Activated naive CD4-positive, alpha-beta T cell treated with anti-CD3 and anti-CD28 coated beads, Interleukin-2, amount 10 ng/mL, durations not matched to agents 7 days and 5 days (primary cell): ENCODE measurements around the gene MARCHF4.

ENCODE experiments used
- CTCF ChIA-PET: fragments of 350-600 bp; sonication (Branson Sonifier 250); formaldehyde crosslinking; loops from one replicate; lab custom pipeline; 2021; ENCODE audit warnings: antibody characterized with exemption; lab: Charles Lee
- DNase-seq: peaks from one replicate; pipeline ENCODE4 v3.0.0-alpha.2; 2020
- H3K27ac Mint-ChIP-seq: one replicate; pipeline ENCODE4 v1.8.0; 2021; ENCODE audit warnings: mild to moderate bottlenecking, moderate library complexity, mixed read lengths
- H3K27me3 Mint-ChIP-seq: one replicate; pipeline ENCODE4 v1.8.0; 2021; ENCODE audit warnings: mild to moderate bottlenecking, mixed read lengths
- H3K36me3 Mint-ChIP-seq: one replicate; pipeline ENCODE4 v1.8.0; 2021; ENCODE audit warnings: mixed read lengths
- H3K4me1 Mint-ChIP-seq: one replicate; pipeline ENCODE4 v1.8.0; 2021; ENCODE audit warnings: mixed read lengths
- H3K4me3 Mint-ChIP-seq: one replicate; pipeline ENCODE4 v1.8.0; 2021; ENCODE audit warnings: mild to moderate bottlenecking, moderate library complexity, mixed read lengths
- H3K9me3 Mint-ChIP-seq: one replicate; pipeline ENCODE4 v1.8.0; 2021; ENCODE audit warnings: mixed read lengths

Gene MARCHF4, protein sequence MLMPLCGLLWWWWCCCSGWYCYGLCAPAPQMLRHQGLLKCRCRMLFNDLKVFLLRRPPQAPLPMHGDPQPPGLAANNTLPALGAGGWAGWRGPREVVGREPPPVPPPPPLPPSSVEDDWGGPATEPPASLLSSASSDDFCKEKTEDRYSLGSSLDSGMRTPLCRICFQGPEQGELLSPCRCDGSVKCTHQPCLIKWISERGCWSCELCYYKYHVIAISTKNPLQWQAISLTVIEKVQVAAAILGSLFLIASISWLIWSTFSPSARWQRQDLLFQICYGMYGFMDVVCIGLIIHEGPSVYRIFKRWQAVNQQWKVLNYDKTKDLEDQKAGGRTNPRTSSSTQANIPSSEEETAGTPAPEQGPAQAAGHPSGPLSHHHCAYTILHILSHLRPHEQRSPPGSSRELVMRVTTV

DNA sequence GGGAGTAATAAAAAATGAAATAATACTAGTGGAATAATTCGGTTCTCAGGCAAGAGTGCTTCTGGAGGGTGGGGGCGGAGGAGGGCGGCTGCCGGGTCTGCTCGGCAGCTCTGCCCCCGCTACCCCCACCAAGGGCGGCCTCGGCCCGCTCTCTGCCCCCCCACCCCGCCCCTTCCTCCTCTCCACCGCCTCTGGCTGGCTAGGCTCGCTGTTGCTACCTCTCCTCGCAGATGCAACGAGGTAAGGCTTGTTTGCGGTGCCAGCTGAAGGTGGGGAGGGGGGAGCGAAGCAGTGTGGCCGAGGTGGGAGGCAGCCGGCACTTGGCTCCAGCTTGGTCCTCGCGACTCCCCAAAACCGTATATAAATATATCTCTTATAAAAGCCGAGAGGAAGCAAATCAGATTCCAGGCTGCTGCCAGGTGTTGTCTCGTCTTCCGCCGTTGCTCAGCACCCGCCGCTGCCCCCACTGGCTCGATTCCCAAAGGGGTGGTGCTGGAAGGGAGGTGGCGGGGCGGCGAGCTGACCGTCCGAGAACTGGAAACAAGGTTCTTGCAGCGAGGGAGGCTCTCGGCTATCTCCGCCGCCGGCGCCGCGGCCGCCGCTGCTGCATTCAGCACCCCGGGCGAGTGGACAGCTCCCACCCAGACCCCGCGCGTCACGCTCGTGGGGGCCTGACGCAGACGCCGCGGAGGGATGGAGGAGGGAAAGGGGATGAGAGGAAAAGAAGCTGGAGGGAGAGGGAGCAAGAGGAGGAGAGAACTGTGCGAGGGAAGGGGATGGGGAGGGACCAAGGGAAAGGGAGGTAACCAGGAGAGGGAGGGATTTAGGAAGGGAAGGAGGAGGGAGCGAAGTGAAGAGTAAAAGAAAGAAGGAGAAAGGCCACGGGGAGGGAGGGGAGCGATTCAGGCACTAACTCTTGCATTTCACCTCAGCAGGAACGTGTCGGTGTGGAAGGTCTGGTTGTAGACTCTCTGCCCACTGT, at the start of gene MARCHF4:
TSS of gene MARCHF4 (minus strand) at position 763 of the 982 bp plus-strand sequence. CDS start 2,223 bp downstream, outside the sequence.
- no peak within 1 kb of the TSS for H3K4me3 Mint-ChIP-seq

DNA sequence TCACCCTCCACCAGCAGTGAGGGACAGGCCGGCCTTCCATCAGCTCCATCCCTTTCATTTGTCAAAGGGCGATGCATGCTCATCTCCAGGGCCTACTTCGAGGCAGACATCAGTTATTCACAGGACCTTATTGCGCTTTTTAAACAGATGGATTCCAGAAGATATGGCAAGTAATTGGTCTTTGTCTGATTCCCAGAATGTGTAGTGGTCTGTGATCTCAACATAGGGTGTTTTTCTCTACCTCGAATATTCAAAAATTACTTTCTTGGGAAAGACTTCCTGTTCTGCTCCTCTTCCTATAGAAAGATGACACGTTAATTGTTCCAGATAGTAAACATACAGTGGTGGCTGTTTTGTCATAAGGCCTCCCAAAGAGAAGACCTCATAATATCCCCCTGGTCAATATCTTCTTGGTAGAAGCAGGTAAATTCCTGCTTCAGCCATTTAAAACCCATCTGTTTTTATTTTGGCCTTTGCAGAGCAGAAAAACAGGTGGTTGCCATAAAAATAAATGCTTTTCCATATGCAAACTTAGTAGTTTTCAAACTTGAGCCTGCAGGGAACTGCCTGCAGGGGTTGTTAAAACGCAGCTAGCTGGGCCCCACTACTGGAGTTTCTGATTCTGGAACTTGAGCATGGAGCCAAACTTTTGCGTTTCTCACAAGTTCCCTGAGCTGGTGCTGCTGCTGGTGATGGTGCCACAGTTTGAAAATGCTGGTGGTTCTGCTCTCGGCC, 48.3 kb upstream of the MARCHF4 start:
- H3K27ac Mint-ChIP-seq = no peak overlapping the region
- H3K36me3 Mint-ChIP-seq = peaks cover 60% of the 10 kb centered on the region
- peaks cover 2% of the 10 kb centered on the region for H3K9me3 Mint-ChIP-seq
- no peaks in the 10 kb centered on the region for H3K27me3 Mint-ChIP-seq
- no peak overlapping the region for H3K4me3 Mint-ChIP-seq
- DNase-seq = no peak
- peaks cover 8% of the 10 kb centered on the region for H3K4me1 Mint-ChIP-seq
- CTCF ChIA-PET = no interaction called here

More for the DNA sequence above, at the start of gene MARCHF4:
- peak within 1 kb of the TSS; percentile 62 for H3K27ac Mint-ChIP-seq
- no peaks in the 10 kb centered on the region for H3K36me3 Mint-ChIP-seq
- peak; percentile 76 for DNase-seq
- peaks cover 75% of the 10 kb centered on the region for H3K27me3 Mint-ChIP-seq
- no peaks in the 10 kb centered on the region for H3K9me3 Mint-ChIP-seq
- peaks cover 14% of the 10 kb centered on the region for H3K4me1 Mint-ChIP-seq
- CTCF ChIA-PET = no interaction called here

DNA sequence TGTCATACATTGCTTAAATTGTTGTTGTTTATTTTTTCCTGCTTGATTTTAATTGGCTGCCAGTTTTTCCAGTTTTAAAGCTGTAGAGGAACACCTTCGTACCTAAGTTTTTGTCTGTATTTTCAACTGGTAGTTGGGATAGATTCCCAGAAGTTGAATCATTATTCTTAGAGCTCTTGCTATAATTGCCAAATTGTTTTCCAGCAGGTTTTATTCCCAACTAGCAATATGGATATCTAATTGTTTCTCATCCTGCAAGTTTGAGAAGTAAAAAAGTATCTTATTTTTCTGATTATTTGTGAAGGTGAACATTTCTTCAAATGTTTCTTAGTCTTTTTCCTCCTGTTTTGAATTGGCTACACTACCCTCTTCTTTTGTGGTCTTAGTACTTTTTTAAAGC, 46.7 kb upstream of the MARCHF4 start:
- H3K36me3 Mint-ChIP-seq = peaks cover 55% of the 10 kb centered on the region
- no peaks in the 10 kb centered on the region for H3K27me3 Mint-ChIP-seq
- CTCF ChIA-PET = interaction anchor here (1.1 kb wide), 1 partner anchor 15 kb away, joined by 4 read pairs; no protein-coding TSS in a partner anchor
- H3K4me3 Mint-ChIP-seq = no peak overlapping the region
- peaks cover 8% of the 10 kb centered on the region for H3K4me1 Mint-ChIP-seq
- H3K27ac Mint-ChIP-seq = no peak overlapping the region
- no peaks in the 10 kb centered on the region for H3K9me3 Mint-ChIP-seq
- DNase-seq = no peak

DNA sequence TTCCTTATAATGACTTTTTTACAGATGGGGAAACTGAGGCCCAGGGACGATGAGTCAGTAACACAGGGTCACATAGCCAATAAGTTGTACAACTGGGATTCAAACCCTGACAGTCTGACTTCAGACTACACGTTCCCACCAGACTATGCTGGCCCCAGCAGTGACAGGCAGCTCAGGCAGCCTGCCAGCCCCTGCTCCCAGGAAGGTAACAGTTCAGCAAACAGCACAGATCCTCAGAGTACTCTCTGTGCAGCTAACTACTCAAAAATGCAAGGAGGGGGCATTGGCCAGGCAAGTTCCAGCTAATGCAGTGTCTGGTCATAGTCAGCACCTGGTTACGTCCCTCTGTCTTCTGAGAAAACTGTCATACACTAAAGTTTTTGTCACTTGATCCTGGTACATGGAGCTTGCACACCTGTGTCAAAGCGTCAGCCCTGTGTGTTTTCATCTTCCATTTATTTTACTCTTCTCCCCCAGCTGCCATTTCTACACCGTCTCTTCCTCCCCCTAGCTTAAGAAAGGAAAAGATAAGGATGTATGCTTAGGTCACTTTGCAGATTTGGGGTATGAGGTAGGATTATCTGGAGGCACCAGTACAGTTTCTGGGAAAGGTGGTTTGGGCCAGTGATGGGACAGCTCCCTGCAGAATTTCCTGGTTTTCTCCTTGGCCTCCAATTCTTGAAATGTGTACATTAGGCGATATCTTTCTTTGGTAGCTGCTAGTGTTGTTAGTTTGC, 44.5 kb upstream of the MARCHF4 start:
- no peak for DNase-seq
- Mint-ChIP-seq H3K4me3 (no peak overlapping the region), H3K36me3 (peaks cover 37% of the 10 kb centered on the region), H3K27me3 (no peaks in the 10 kb centered on the region), H3K9me3 (no peaks in the 10 kb centered on the region), H3K27ac (no peak overlapping the region), H3K4me1 (peaks cover 25% of the 10 kb centered on the region)
- CTCF ChIA-PET = interaction anchor here (0.7 to 2.8 kb wide), 3 partner anchors 12 to 250 kb away, joined by 3 to 18 read pairs (median 3); no protein-coding TSS in a partner anchor

DNA sequence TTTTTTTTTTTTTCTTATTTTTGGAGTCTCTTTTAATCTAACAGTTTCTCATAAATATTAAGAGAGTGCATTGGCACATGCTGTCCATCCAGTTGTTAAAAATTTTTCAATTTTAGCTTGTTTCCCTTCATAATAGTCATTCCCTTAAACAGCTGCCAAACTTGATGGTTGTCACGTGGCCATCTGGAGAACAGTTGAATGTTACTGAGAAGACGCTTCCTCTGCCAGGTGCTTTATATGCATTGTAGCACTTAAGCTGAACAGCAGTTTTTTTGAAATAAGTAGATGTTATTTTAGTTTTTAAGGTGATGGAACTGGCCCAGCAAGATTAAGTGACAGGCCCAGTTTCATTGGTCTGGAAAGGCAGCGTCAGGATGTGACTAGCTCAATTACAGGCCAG, 43.3 kb upstream of the MARCHF4 start:
- H3K9me3 Mint-ChIP-seq = no peaks in the 10 kb centered on the region
- no peak overlapping the region for H3K27ac Mint-ChIP-seq
- DNase-seq = no peak
- CTCF ChIA-PET = interaction anchor here (2.8 kb wide), 1 partner anchor 11 kb away, joined by 18 read pairs; no protein-coding TSS in a partner anchor
- peaks cover 32% of the 10 kb centered on the region for H3K4me1 Mint-ChIP-seq
- H3K4me3 Mint-ChIP-seq = no peak overlapping the region
- peaks cover 33% of the 10 kb centered on the region for H3K36me3 Mint-ChIP-seq
- H3K27me3 Mint-ChIP-seq = no peaks in the 10 kb centered on the region

DNA sequence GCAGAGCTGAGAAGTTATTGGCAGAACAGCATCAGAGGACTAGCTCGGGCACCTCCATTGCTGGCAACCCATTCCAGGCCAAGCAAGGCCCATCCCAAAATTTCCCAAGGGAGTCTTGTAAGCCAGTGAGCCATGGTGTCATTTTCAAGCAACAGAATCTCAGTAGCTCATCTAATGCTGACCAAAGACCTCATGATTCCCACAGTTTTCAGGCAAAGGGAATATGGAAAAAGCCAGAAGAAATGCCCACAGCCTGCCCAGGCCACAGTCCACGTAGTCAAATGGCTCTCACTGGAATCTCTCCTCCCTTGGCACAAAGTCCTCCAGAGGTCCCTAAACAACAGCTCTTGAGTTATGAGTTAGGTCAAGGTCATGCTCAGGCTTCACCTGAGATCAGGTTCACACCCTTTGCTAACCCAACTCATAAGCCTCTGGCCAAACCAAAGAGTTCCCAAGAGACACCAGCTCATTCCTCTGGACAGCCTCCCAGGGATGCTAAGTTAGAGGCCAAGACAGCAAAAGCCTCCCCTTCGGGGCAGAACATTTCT, 42.6 kb upstream of the MARCHF4 start:
- H3K9me3 Mint-ChIP-seq = no peaks in the 10 kb centered on the region
- H3K4me3 Mint-ChIP-seq = no peak overlapping the region
- no peaks in the 10 kb centered on the region for H3K27me3 Mint-ChIP-seq
- H3K27ac Mint-ChIP-seq = no peak overlapping the region
- CTCF ChIA-PET = interaction anchor here (2.8 kb wide), 1 partner anchor 10 kb away, joined by 18 read pairs; no protein-coding TSS in a partner anchor
- peaks cover 28% of the 10 kb centered on the region for H3K36me3 Mint-ChIP-seq
- H3K4me1 Mint-ChIP-seq = peaks cover 36% of the 10 kb centered on the region
- DNase-seq = no peak

DNA sequence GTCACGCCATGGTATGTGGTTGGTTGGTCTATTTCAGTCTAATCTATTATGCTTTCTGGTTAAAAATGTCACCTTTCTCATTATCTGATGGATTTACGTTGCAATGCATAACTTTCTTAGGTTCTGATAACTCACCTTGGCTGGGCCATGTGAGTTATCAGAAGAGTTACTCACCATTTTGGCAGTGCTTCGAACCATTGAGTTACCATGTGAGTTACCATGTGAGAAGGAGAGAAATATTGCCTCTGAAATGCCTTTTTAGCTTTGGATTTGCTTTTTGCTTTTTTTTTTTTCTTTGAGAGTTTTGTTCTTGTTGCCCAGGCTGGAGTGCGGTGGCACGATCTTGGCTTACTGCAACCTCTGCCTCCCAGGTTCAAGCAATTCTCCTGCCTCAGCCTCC, 41.6 kb upstream of the MARCHF4 start:
- Mint-ChIP-seq H3K4me3 (peak overlapping the region; percentile 96), H3K27ac (no peak overlapping the region), H3K36me3 (peaks cover 24% of the 10 kb centered on the region), H3K4me1 (peaks cover 34% of the 10 kb centered on the region), H3K9me3 (no peaks in the 10 kb centered on the region), H3K27me3 (no peaks in the 10 kb centered on the region)
- CTCF ChIA-PET = interaction anchor here (1.8 kb wide), 1 partner anchor 10 kb away, joined by 7 read pairs; no protein-coding TSS in a partner anchor
- DNase-seq = no peak

DNA sequence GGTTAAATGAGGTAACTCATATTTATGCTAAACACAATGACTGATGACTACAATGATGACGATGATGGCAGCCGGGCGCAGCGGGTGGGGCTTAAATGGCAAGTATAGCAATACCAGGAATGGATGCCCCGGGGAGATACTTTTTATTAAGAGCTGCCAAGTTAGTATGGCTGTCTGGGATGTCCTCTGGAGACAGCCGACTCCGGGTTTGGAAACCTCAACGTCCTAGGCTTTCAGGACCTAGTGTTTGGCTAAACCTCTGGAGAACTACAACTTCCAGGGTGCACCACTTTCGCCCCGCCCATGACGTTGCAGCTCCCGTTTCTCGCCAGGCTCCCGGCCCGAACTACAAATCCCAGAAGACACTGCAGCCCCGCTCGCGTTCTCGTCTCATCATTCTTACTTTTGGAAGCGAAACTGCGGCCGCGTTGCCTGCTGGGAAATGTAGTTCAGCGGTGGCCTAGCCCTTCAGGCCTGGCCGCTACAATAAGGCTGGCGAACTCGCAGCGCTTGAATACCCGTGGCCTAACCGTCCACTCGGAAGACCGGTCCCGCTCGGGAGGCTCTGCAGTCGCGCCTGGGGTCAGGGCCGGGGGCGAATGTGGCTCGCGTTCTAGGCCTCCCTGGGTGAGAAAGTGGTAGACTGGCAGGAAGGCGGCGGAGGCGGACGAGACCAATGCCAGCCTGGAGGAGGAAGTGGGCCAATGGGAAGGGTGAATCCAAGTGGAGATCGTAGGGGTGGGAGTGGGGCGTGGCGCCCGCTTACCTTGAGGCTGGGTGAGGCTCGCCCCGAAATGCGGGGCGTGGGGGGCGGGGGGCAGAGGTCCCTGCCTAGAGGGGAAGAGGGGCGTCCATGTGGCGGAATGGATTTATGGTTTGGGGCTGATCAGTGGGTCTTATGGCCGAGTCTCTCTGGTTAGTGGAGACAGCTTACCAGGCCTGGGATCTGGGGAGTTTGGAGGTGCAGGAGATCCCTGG, 40.0 kb upstream of the MARCHF4 start, which contains the start of gene SMARCAL1:
TSS of gene SMARCAL1 (plus strand) at position 463 of the 978 bp plus-strand sequence. CDS start 2,221 bp downstream, outside the sequence.
- peaks cover 16% of the 10 kb centered on the region for H3K36me3 Mint-ChIP-seq
- H3K27me3 Mint-ChIP-seq = peaks cover 12% of the 10 kb centered on the region
- H3K4me3 Mint-ChIP-seq = peak within 1 kb of the TSS; percentile 96
- CTCF ChIA-PET = interaction anchor here (1.8 to 1.9 kb wide), 2 partner anchors 8 to 303 kb away, joined by 5 to 7 read pairs; partner anchors contain the start of gene XRCC5
- H3K9me3 Mint-ChIP-seq = no peaks in the 10 kb centered on the region
- peaks cover 28% of the 10 kb centered on the region for H3K4me1 Mint-ChIP-seq
- DNase-seq = peak; percentile 100
- H3K27ac Mint-ChIP-seq = peak within 1 kb of the TSS; percentile 93

DNA sequence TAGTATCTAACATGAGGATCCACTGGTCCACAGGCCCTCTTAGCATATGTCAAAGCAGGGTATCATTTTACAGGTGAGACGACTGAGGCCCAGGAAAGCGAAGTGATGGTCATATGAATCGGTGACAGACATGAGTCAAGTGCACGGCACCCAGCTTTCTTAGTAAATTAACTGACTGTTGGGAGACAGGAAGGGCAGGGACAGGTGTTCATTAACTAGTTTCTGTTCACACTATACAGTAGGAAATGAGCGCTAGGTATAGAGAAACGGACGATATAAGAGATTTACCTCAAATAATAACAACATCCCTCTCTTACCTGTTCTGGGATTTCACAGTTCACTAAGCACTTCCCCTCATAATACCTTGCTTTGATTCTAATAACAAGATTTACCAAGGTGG, 38.3 kb upstream of the MARCHF4 start:
- Mint-ChIP-seq H3K27ac (no peak overlapping the region), H3K27me3 (peaks cover 23% of the 10 kb centered on the region), H3K9me3 (no peaks in the 10 kb centered on the region), H3K36me3 (peaks cover 11% of the 10 kb centered on the region), H3K4me1 (peaks cover 28% of the 10 kb centered on the region), H3K4me3 (no peak overlapping the region)
- DNase-seq = no peak
- CTCF ChIA-PET = interaction anchor here (1.4 to 1.9 kb wide), 2 partner anchors 187 to 301 kb away, joined by 3 to 5 read pairs; partner anchors contain the start of gene XRCC5

DNA sequence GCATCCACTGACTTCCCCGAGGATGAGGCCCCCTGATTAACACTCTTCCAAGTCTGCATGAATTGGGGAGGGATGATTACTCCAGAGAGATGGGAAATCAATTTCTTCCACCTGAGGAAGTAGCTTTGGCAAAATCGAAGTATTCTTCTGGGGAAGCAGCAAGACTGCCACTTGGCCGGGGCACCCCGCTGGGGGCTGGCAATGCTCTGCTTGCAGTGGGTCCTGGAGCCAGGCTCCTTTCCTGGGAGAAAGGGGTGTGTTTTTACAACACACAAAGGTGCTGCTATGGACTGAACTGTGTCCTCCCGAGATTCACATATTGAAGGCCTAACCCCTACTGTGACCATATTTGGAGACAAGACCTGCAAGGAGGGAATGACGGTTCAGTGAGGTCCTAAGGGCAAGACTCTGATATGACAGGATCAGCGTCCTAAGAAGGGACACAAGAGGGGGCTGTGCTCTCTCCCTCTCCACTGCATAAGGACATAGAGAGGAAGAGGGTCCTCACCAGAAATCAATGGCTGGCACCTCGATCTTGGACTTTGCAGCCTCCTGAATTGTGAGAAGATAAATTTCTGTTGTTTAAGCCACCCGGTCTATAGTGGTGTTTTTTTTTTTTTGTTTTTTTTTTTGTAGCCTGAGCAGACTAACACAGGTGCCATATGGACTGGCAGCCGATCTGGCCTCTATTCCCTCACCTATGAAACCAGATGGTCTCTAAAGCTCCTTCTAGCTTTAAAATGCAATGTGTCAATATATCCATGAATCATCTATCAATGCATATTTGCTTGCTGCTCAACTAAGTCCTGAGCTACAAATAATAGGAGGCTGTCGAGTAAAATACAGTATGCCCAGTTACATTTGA, 36.4 kb upstream of the MARCHF4 start:
- no peak for DNase-seq
- CTCF ChIA-PET = interaction anchor here (0.7 to 1.2 kb wide), 3 partner anchors 9 to 375 kb away, joined by 3 to 5 read pairs (median 3); no protein-coding TSS in a partner anchor
- Mint-ChIP-seq H3K27me3 (peaks cover 27% of the 10 kb centered on the region), H3K9me3 (no peaks in the 10 kb centered on the region), H3K4me3 (no peak overlapping the region), H3K4me1 (peaks cover 25% of the 10 kb centered on the region), H3K27ac (no peak overlapping the region), H3K36me3 (no peaks in the 10 kb centered on the region)

DNA sequence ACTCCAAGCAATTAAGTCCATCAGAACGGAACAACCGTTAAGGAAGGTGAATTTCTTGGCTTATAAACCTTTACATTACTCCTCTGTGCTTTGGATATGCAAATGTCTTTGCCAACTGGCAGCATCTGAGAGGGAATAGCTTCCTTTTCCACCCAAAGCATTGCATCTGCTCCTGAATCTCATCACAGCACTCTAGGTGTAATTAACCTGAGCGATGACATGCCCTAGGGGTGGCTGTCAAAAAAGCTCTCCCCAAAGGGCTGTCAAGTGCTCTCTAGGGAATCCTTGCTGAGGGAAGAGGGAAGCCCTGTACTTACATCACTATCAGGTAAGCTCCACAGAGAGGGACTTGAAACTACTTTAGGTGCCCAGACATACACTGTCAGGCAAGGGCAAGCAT, 34.5 kb upstream of the MARCHF4 start:
- H3K36me3 Mint-ChIP-seq = no peaks in the 10 kb centered on the region
- CTCF ChIA-PET = interaction anchor here (0.6 to 1.4 kb wide), 3 partner anchors 146 to 296 kb away, joined by 3 read pairs; no protein-coding TSS in a partner anchor
- DNase-seq = no peak
- H3K4me3 Mint-ChIP-seq = no peak overlapping the region
- H3K9me3 Mint-ChIP-seq = no peaks in the 10 kb centered on the region
- no peak overlapping the region for H3K27ac Mint-ChIP-seq
- peaks cover 27% of the 10 kb centered on the region for H3K27me3 Mint-ChIP-seq
- H3K4me1 Mint-ChIP-seq = peaks cover 11% of the 10 kb centered on the region
